ENCODE data around the gene ROR1.
A peak's percentile ranks its signal among the peaks of the same experiment; 100 is the strongest.

Gene ROR1

DNA sequence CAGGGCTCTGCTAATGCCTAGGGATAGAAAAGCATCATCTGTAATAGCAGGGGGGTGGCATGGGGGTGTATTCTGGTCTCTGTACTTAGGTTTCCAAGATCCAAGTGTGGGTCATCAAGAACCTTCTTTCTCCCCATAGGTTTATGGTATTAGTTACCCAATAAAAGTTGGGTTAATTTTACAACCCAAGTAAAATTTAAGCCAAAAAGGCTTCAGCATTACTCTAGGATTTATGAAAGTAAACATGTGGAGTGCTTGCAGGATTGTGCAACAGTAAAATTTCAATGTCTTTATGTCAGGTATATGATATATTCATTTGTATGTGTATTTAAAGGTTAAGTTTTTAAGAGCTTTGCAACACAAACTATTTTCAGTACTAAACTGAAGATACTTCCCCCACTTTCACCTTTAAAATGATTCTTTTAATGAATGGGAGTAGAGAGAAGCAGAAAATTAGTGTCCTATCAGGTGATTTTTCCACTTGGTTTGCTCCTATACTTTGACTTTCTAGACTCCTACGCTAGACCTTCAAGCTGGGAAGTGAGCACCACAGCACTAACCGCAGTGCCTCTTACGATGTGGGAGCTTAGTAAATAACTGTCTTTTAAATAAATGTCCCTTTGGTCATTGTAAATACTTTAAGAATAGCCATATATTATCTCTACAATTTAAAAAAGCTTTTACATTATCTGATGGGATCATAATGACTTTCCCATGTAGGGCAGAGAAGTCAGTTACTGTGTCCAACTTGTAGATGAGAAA is 361.8 kb downstream of the ROR1 start:
- no peak for DNase-seq (ENCODE audit: low read depth in 2 of 2)

GRCh38 chr1:64136296-64136695 is 362.5 kb downstream of the ROR1 start:
- DNase-seq (ENCODE audit: low read depth in 2 of 2) = no peak

- peak; percentile 18 to 26 for DNase-seq (ENCODE audit: low read depth in 2 of 2)
Observed at GRCh38 chr1:64136752-64137411, 363.1 kb downstream of the ROR1 start.

- no peak for DNase-seq (ENCODE audit: low read depth in 2 of 2)
Observed at GRCh38 chr1:64137412-64137803, 363.6 kb downstream of the ROR1 start.

DNA sequence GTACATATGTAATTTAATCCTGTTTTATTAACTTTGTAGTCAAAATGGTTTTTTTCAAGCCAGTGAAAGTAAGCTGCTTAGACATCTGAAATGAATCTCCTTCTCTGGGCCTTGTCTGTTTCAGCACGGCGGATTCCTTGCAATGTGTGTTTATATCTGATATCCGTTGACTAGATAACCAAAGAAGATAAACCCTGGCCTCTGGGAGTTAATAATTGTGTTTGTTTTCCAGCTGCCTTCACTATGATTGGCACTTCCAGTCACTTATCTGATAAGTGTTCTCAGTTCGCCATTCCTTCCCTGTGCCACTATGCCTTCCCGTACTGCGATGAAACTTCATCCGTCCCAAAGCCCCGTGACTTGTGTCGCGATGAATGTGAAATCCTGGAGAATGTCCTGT is 366.1 kb downstream of the ROR1 start:
- no peak for DNase-seq (ENCODE audit: low read depth in 2 of 2)

DNA sequence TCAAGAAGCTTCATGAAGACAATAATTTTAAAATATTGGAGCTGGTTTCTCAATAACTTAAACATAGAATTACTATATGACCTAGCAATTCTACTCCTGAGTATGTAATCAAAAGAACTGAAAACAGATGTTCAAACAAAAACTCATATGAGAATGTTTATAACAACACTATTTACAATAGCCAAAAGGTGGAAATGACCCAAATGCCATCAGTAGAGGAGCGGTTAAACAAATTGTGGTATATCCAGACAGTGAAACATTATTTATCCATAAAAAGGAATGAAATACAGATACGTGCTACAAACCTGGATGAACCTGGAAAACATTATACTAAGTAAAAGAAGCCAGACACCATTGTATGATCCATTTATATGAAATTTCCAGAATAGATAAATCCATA is 366.8 kb downstream of the ROR1 start:
- no peak for DNase-seq (ENCODE audit: low read depth in 2 of 2)

- DNase-seq (ENCODE audit: low read depth in 2 of 2) = no peak
Observed at GRCh38 chr1:64147045-64147724, 373.4 kb downstream of the ROR1 start.

- DNase-seq (ENCODE audit: low read depth in 2 of 2) = no peak
Observed at GRCh38 chr1:64147759-64148158, 373.9 kb downstream of the ROR1 start.

DNA sequence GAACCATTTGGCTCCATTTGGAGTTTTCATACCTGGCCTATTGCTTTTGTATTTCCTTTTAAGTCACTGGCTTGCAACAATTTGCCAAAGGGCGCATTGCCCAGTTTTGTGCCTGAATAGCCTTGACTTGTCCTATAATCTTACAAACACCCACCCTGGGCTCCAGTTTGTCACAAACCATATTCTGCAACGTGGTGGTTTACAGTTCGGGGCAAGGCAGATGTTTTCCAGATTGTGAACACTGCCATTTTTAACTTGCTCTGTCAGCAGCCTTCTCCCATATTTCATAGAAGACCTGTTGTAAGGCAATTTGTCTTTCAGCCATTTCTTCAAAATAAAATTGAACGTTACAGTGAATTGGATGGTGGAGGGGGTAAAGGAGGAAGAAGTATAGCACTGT is 376.4 kb downstream of the ROR1 start:
- no peak for DNase-seq (ENCODE audit: low read depth in 2 of 2)

- no peak for DNase-seq (ENCODE audit: low read depth in 2 of 2)
Observed at GRCh38 chr1:64150729-64151230, 377.0 kb downstream of the ROR1 start.

- no peak for DNase-seq (ENCODE audit: low read depth in 2 of 2)
Observed at GRCh38 chr1:64155278-64155677, 381.5 kb downstream of the ROR1 start.

DNA sequence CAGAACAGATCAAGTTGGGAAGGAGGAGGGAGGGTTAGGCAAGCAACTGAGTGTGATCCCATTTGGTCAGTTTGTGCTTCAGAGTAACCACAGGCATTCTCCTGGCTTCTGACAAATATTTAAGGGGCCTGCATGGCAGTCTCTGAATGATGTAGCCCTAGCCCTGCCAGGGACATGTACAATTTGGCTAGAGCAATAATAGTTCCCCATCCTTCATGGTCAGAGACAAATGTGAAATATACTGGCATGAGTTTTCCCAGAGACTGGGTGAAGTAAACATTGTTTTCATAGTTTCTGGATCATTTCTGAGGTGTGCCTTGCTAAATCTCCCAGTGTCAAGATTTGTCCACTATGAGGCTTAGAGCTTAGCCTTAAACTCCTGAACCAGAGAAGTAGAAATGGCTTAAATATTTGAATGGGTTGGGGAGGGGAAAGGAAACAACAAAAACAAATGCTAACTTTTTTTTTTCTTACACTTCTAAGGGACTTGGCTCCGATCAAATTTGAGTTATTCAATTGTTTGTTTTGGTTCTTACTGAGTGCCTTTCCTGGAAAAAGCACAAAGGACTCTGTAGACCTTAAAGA is 387.6 kb downstream of the ROR1 start:
- DNase-seq (ENCODE audit: low read depth in 2 of 2) = no peak

DNA sequence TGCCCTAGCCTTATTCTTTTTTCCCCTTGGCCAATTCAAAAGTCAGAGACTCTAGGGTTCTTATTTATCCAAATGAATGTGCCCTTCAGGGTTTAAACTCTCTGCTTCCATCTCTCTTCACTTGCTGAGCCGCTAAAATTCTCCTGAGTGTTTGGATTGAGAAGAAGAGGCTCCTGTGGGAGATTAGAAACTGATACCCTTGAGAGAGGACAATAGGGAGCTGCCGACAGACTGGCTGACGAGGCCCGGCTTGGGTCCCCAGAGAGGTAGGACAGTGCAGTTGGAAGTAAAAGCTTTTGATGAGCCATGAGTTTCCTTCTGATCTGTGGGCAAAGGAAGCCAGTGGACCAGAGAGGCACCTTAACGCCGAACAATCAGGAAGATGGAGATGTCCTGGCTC is 388.3 kb downstream of the ROR1 start:
- no peak for DNase-seq (ENCODE audit: low read depth in 2 of 2)

- no peak for DNase-seq (ENCODE audit: low read depth in 2 of 2)
Observed at GRCh38 chr1:64162804-64163203, 389.0 kb downstream of the ROR1 start.

GRCh38 chr1:64163431-64163830 is 389.6 kb downstream of the ROR1 start:
- no peak for DNase-seq (ENCODE audit: low read depth in 2 of 2)

GRCh38 chr1:64163970-64164369 is 390.2 kb downstream of the ROR1 start:
- DNase-seq (ENCODE audit: low read depth in 2 of 2) = no peak

GRCh38 chr1:64166629-64167028 is 392.8 kb downstream of the ROR1 start:
- no peak for DNase-seq (ENCODE audit: low read depth in 2 of 2)

DNA sequence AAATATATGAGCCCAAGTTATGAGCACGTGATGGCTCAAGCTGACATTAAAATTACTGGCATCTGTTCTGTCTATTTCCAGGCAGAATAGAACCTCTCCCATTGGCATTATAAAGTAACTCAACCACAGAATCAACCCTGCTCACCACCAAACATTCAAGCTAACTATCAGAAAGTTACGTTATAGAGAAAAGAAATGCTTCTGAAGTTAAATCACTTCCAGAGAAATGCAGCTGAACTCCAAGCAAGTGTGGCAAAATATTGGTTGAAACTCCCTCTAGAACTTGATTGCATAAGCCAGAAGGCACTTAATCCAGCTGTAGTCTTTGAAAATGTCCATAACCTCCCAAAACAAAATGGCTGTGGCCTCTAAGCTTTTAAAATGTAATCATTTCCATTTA is 393.4 kb downstream of the ROR1 start:
- no peak for DNase-seq (ENCODE audit: low read depth in 2 of 2)

DNA sequence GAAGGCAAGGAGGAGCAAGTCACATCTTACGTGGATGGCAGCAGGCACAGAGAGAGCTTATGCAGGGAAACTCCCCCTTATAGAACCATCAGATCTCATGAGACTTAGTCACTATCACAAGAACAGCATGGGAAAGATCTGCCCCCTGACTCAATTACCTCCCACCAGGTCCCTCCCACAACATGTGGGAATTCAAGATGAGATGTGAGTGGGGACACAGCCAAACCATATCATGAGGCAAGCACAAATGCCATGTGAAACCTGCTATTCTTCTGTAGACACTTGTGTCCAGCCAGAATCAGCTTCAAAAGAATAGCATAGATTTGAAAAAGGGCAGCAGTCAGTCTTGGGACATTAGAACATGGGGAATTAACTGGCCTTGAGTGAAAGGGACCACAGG is 397.4 kb downstream of the ROR1 start:
- DNase-seq (ENCODE audit: low read depth in 2 of 2) = no peak

GRCh38 chr1:64171797-64172281 is 398.0 kb downstream of the ROR1 start:
- no peak for DNase-seq (ENCODE audit: low read depth in 2 of 2)

DNA sequence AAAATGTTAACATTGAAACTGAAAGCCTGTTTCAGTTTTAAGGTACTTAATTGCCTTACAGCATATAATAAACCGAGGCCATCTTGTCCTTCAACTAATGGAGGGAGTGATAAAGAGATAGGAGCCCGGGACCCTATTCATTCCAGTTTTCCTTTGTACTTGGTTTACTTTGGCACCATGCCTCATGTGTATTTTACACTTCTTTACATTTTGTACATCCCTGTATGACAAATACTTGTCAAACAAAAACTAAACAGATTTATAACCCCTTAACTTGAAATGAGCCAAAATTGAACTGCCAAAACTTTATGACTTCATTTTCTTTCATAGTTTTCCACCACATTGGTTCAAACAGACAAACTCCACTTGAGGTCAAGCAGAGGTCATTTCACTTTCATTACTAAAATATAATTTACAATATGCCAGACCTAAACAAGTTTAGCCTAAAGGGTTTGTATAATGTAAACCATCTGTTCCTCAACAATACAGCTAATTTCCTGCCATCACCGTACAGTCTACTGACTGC is 398.7 kb downstream of the ROR1 start:
- DNase-seq (ENCODE audit: low read depth in 2 of 2) = no peak

DNA sequence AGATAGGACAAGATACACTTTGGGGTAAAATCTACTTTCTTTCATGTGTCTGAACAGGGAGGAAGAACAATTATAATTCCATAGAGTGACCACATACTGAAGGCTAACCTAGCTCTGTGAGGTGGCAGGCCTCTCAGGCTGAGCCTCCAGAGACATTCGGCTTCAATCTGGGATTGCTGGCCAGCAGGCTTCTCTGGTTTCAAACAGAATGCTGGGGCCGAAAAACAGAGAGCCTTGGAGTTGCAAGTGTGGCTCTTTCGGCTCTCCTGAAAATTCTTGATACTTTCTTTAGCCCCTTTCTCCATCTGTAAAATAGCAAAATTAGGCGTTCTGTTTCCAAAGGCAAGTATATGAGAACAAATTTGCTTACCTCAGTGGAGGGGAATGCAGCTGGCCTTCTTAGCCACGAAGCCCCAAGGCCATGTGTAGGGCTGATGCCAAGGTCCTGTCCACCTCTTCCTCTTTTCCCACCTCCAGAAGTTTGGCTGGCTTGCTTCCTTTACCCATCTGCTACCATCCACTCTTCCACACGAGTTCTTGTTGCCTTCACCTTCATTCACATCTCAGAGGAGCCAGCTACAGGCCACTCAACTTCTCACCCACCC is 399.6 kb downstream of the ROR1 start:
- no peak for DNase-seq (ENCODE audit: low read depth in 2 of 2)

Measured in activated CD8-positive, alpha-beta memory T cell treated with anti-CD3 and anti-CD28 coated beads for 4 hours (primary cell).